ENCODE results near the gene DUSP9.
"Not testable (repeated sequence)": the region's sequence is repeated elsewhere in the genome, so short reads cannot be mapped to it uniquely, and the experiment has no call there.

Gene DUSP9

DNA sequence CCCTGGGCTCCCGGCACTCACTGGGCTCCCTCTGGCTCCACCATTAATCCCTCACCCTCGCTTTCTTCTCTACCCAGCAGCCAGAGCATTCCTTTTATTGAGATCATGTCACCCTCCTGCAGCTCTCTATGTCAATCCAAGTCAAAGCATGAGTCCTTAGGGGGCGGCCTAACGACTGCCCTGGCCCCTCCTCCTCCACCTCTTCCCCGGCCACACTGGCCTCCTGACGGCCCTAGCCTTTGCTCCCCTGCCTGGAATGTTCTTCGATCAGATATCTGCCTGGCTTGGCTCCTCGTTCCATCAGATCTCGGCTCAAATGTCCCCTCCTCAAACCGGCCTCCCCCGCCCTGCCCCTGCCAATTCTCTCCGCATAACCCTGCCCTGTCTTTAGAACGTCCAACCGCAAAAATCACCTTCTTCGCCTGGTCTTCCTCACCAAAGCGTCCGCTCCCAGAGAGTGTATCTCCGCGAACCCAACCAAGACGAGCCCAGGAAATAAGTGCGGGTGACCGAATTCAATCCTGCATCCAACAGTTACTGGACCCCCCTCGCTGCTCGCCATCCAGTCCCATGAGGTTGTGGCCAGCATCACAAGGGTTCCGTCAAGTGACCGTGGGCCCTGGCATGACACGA, 27.3 kb downstream of the DUSP9 start:
- no peak for DNase-seq

DNA sequence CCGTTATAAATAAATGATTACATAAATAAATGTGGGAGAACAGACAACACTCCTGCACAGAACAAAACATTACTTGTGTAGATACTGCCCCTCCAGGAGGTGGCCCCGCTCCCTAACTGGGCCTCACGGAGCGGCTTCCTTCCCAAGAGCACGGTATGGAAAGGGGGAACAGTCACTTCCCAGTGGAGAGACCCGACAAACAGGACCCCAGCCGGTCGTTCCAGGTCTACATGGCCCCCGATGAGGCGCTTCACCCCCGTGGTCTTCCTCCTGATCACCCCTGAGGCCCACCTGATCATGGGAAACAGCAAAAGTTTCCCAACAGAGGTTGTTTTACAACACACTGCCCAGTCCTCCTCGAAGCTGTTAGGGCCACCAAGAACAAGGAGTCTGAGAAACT, 34.2 kb downstream of the DUSP9 start:
- no peak for DNase-seq

- DNase-seq = not testable (repeated sequence)
These were observed 36.5 kb downstream of the DUSP9 start for GRCh38 chrX:153683486-153683885.

DNA sequence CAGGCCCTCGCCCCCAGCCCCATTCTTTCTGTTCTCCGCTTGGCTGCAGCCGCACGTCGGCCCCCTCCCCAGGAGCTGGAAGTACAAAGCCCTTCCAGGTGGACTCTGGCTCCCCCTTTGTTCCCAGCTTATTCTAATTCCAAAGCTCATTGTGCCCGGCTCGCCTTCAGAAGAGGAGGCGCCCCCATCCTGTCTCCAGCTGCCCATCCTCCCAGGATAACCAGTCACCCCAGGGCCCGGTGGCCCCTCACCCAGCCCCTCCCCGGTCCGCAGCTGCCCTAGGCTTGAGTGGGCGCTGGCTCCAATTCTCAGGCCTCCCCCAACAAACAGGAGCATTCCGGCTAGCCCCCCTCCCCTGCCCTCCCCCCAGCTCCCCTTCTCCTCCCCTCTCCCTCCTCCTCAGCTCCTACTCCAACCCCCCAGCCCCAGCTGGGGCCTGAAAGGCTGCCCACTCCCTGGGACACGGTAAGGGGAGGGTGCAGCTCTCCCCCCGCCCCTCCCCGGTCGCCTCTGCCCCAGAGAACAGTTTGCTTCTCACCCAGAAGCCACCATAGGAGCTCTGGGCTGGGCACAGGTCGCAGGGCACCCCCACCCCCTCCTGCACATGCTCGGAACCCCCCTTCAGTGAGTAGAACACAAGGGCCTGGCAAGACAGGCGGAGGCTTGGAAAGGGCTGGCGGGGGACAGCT, 37.6 kb downstream of the DUSP9 start:
- no peak for DNase-seq

DNA sequence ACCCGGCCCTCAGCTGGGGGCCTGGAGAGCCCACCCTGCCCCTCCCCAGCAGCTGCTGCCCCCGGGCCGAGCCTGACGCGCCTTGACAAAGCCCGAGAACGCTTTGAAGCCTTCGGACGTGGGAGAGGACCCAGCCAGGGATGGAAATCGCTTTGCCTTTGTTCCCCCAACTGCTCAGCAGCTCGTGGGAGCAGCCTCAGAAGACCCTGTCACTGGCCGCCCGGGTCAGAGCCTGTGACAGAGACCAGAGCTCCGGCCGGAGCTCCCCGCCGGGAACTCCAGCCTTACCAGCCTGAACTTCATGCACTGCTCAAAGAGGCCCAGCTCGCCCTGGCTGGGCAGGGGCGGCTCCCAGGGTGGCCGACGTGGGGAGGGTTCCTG, 38.1 kb downstream of the DUSP9 start:
- DNase-seq = no peak

DNA sequence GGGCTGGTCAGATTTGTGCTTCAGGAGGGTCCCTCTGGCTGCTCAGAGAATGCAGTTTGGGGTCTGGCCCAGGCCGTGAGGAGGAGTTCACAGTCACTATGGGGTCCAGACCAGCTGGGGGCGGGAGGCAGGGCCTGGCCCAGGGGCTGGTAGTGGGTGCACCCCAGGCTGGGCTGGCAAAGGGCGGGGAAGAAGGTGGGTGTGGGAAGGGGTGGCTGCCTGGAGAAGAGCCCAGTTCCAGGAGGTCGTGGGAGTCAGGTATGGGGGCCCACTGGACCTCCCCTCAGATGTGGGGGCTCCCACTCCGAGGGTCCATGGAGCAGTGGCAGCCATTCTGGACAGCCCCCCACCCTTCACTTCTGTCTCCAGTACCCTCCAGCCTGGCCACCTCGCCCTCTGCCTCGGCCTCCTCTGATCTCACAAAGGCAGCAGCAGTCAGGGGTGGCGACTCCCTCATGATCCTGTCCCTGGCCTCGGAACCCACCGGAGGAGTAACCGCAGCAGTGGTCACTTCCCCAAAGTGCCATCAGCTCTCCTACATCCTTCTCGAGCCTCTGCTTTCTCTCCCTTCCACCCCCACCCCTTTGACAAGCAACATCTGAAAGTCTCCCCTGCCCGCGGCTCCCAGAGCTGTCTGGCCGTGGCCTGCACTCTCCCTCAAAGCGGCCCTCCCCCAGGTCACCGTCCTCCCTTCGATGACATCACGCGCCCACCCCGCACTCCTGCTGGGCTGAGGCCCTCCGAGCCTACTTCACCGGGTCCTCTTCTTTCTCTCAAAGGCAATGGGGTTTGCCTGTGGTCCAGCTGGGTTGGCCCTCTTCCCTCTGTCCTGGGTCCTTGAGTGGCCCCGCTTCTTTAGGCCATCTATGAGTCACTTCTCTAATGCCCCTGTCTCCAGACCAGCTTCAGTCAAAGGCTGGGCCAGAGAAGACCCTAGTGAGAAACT, 39.0 kb downstream of the DUSP9 start:
- no peak for DNase-seq

- no peak for DNase-seq
These were observed 39.7 kb downstream of the DUSP9 start for GRCh38 chrX:153686711-153687110.

DNA sequence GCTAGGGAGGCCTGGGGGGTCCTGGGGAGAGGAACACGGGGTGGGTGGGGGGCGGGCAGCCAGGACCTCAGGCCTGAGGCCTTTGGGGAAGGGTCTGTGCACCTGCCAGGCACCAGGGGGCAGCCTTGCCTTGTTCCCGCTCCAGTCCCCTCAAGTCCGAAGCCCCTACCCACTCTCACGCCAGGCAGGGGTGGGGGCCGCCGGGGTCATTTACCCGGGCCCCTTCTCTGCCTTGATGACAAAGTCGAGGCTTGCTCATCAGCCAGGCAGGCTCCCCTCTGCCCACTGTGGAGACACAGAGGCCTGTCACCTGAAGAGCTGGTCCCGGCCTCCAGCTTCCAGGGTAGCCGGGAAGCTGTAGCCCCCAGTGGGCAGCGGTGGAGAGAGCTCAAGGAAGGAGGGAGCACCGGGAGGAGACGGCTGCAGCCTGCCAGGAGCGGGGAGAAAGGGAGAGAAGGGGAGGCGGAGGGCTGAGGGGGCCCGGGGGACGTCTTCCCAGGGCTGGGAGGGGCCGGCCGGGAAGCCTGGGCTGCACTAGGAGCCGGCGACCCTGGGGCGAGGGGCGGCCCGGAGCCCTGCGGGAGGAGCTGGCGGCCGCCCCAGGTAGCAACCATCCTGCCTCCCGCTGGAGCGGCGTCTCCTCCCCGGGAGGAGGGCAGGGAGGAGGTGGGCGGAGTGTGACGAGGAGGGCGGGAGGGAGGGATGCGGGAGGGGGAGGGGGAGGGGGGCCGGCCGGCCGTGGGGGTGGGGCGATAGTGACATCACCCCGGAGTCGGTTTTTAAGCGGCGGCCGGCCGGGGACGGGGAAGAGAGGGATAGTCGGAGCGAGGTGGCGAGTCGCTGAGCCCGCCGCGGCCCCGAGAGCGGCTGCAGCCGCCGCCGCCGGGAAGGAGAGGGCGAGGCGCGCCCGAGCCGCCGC, 40.4 kb downstream of the DUSP9 start, which contains the start of gene SLC6A8:
SLC6A8 (plus strand) TSS at position 806 of the 919 bp plus-strand sequence. CDS start 649 bp downstream, outside the sequence.
- no peak for DNase-seq

DNA sequence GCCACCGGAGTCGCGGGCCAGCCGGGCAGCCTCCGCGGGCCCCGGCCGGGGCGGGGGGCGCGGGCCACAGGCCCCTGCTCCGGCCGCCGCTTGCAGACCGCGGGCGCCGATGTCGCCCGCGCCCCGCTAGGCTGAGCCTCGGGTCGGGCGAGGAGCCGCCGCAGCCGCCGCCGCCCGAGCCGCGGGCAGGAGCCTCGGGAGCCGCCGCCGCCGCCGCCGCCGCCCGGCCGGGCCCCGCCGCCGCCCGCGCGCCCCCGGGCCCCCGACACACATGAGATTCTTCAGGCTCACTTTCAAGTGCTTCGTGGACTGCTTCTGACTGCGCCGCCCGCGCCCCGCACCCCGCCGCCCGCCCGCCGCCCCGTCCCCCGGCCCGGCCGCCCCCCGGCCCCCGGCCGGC, 41.1 kb downstream of the DUSP9 start:
- DNase-seq = no peak

GRCh38 chrX:153688506-153688905, 41.5 kb downstream of the DUSP9 start:
- no peak for DNase-seq

GRCh38 chrX:153688911-153689590, 42.0 kb downstream of the DUSP9 start:
- DNase-seq = no peak

- no peak for DNase-seq
These were observed 42.9 kb downstream of the DUSP9 start for GRCh38 chrX:153689654-153690465.

- DNase-seq = no peak
These were observed 43.5 kb downstream of the DUSP9 start for GRCh38 chrX:153690466-153690865.

GRCh38 chrX:153691032-153691827, 44.2 kb downstream of the DUSP9 start:
- DNase-seq = not testable (repeated sequence)

GRCh38 chrX:153692003-153692402, 45.0 kb downstream of the DUSP9 start:
- no peak for DNase-seq

DNA sequence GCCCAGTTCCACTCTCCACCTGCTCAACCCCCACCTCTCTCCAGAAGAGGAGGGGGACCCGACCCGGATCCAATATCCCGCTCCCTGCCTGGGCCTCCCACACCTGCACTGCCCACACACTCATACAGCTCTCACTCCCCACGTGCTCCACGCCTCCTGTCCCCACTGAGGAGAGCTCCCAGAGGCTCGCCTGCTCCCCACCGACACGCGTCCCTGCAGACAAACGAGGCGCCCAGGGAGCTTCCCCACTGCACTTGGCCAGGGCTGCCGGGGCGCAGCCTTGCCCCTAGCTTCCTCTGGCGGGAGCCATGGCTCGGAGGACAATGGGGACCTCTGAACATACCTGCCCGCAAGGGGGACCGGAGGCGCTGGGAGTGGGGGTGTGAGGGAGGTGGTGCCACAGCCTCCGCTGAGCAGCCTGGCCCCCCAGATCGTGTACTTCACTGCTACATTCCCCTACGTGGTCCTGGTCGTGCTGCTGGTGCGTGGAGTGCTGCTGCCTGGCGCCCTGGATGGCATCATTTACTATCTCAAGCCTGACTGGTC, 45.7 kb downstream of the DUSP9 start:
- no peak for DNase-seq

GRCh38 chrX:153693216-153694086, 46.4 kb downstream of the DUSP9 start:
- DNase-seq = no peak

DNA sequence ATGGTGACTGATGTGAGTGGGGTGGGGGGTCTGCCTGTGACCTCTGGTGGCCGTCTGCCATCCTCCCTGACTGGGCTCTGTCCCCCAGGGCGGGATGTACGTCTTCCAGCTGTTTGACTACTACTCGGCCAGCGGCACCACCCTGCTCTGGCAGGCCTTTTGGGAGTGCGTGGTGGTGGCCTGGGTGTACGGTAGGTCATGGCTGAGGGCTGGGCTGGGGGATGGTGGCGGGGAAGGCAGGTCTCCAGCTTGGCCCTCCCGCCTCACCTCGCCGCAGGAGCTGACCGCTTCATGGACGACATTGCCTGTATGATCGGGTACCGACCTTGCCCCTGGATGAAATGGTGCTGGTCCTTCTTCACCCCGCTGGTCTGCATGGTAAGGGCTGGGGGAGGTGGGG, 47.3 kb downstream of the DUSP9 start:
- not testable (repeated sequence) for DNase-seq

All from kidney glomerular epithelial cell (primary cell).